Measurements from ENCODE around the gene HEMK1. TPM values are rescaled to one million over a fixed set of nuclear protein-coding genes. Genes with fewer than 3 reads are reported as not detected.

Gene HEMK1
- total and polyA plus RNA-seq, 2 of the 8 experiments (the other 6 are each of a cell fraction or from before 2014, with no cell fraction given) = 9.7 to 10.6 TPM

GRCh38 chr3:50645378-50645777 lies 76.1 kb downstream of the HEMK1 start:
- Histone ChIP-seq H3K18ac (ENCODE audit: extremely low read depth, low read length) (no peak overlapping the region), H4K8ac (ENCODE audit: extremely low read depth, insufficient read depth, low read length) (peak overlapping the region; percentile 11; the same call in 1 of the 2 replicates), H3K4ac (replicated peaks; ENCODE audit: insufficient read length, low read depth, low read length) (no peak overlapping the region), H3K9me3 (ENCODE audit: insufficient read depth in 2 of 2, low read depth in 1 of 2, low read length in 1 of 2) (no peaks in the 10 kb centered on the region), H3K36me3 (ENCODE audit: control insufficient read depth in 2 of 4, insufficient read depth in 4 of 4, low read length in 3 of 4) (peaks cover 0 to 22% (median 5%) of the 10 kb centered on the region in 4 experiments; a peak in 4 of 8 replicates), H2AK5ac (ENCODE audit: low read depth, low read length) (no peak overlapping the region), H2AFZ (ENCODE audit: low read length) (no peak overlapping the region), H3K27me3 (replicated peaks in 1 of 4; ENCODE audit: control insufficient read depth in 3 of 4, extremely low read depth in 1 of 4, insufficient read depth in 3 of 4, low read length in 3 of 4) (no peaks in the 10 kb centered on the region), H3K23me2 (ENCODE audit: low read depth, low read length) (no peaks in the 10 kb centered on the region), H3K9ac (replicated peaks in 1 of 4; ENCODE audit: extremely low read depth in 1 of 4, low read depth in 3 of 4, low read length in 3 of 4) (no peak overlapping the region), H2BK15ac (ENCODE audit: low read length) (no peak overlapping the region), H4K5ac (ENCODE audit: insufficient read length, low read depth, low read length) (no peak overlapping the region), H2BK120ac (replicated peaks; ENCODE audit: low read depth, low read length) (no peak overlapping the region), H3K4me3 (ENCODE audit: extremely low read depth in 1 of 4, insufficient read depth in 2 of 4, low read depth in 3 of 4, low read length in 4 of 4) (no peak overlapping the region), H3K79me2 (ENCODE audit: control insufficient read depth in 1 of 2, insufficient read depth in 2 of 2, low read length in 2 of 2) (no peaks in the 10 kb centered on the region), H4K20me1 (replicated peaks in 1 of 2; ENCODE audit: control insufficient read depth in 1 of 2, insufficient read depth in 2 of 2, low read length in 2 of 2) (peaks cover 2 to 5% of the 10 kb centered on the region in 2 experiments), H3K56ac (replicated peaks; ENCODE audit: insufficient read length, low read depth, low read length) (no peak overlapping the region), H2BK5ac (ENCODE audit: low read depth, low read length) (no peak overlapping the region), H4K91ac (replicated peaks; ENCODE audit: insufficient read length, low read length) (no peak overlapping the region), H2BK12ac (ENCODE audit: low read depth, low read length) (no peak overlapping the region), H3K4me1 (replicated peaks in 1 of 4; ENCODE audit: control insufficient read depth in 3 of 4, insufficient read depth in 4 of 4, low read length in 3 of 4) (peaks cover 0 to 5% (median 3%) of the 10 kb centered on the region in 4 experiments; a peak in 4 of 7 replicates), H3K79me1 (ENCODE audit: low read depth, low read length) (no peaks in the 10 kb centered on the region; the same call in none of the 2 replicates), H3K14ac (ENCODE audit: insufficient read length) (no peak overlapping the region), H3K27ac (ENCODE audit: low read depth, low read length) (no peak overlapping the region), H3K4me2 (ENCODE audit: insufficient read depth in 1 of 2, low read depth in 2 of 2, low read length in 2 of 2) (no peak overlapping the region), H2BK20ac (ENCODE audit: low read length) (no peak overlapping the region), H3K23ac (ENCODE audit: insufficient read length) (no peak overlapping the region)
- 75% methylated on average over 2 of the region's 2 CpGs; no CpG with 5 or more reads in 1 of the 2 experiments for WGBS, 2 experiments (ENCODE audit: extremely low coverage in 1 of 2, insufficient coverage in 1 of 2, insufficient read length in 1 of 2, insufficient replicate concordance in 2 of 2, low coverage in 1 of 2, low lambda C conversion rate in 2 of 2, missing lambda C conversion rate in 1 of 2)
- TF ChIP-seq SP4 (IDR thresholded peaks at IDR 0.05; ENCODE audit: low read length) (no peak), CBX8 (IDR thresholded peaks at IDR 0.05; ENCODE audit: borderline replicate concordance, low read depth, low read length) (no peak), ATF2 (IDR thresholded peaks at IDR 0.05; ENCODE audit: low read length) (no peak), TEAD4 (IDR thresholded peaks at IDR 0.05; ENCODE audit: low read depth, low read length) (no peak)
- ChIA-PET POLR2A (ENCODE audit: partially characterized antibody) (no interaction called here), CTCF (ENCODE audit: partially characterized antibody) (interaction anchor here (50.4 to 63.8 kb wide), 2 partner anchors 5 to 24 kb away, joined by 1262 read pairs; partner anchors contain the start of genes CISH, DOCK3 and MAPKAPK3)
- no peak for FAIRE-seq
- DNase-seq (ENCODE audit: low read depth in 1 of 2, low spot score in 2 of 2) = no peak
